ENCODE data around the gene SMARCD3. TPM values are rescaled to one million over a fixed set of nuclear protein-coding genes. Genes with fewer than 3 reads are reported as not detected.

Gene SMARCD3
- total and polyA plus RNA-seq, 4 donors = 1.8 to 5.6 (median 2.1) TPM

DNA sequence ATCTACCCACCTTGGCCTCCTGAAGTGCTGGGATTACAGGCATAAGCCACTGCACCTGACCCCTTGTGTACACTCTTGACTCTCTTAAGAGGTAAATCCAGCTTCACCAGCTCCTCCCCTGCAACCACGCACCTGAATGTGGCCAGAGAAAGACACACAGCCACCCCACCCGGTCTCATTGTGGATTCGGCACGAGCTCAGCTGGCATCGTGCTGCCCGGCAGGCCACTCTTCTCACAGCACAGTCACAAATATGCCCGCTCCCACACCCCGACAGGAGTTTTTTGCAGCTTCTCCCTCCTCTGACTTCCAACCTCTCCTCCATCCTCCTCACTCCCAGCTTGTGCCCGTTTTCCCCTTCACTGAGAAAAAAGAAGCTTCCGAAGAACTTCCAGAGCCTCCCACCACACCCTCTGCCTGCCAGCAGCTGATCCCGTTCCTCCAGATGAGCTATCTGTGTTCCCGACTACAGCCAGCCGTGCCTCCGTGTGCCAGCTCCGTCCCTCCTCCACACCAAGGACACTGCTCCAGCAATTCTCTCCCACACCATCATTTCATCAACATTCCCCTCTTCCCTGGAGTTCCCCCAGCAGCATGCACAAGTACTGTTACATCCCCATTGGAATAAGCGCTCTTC is 8.0 kb upstream of the SMARCD3 start:
- no peak overlapping the region for H3K9ac ChIP-seq (ENCODE audit: low read depth in 1 of 2, low read length in 2 of 2)
- 64% methylated on average over 16 of the region's 16 CpGs for WGBS
- H3K9me3 ChIP-seq (ENCODE audit: control insufficient read depth in 4 of 4, low read length in 3 of 4) = no peaks in the 10 kb centered on the region

DNA sequence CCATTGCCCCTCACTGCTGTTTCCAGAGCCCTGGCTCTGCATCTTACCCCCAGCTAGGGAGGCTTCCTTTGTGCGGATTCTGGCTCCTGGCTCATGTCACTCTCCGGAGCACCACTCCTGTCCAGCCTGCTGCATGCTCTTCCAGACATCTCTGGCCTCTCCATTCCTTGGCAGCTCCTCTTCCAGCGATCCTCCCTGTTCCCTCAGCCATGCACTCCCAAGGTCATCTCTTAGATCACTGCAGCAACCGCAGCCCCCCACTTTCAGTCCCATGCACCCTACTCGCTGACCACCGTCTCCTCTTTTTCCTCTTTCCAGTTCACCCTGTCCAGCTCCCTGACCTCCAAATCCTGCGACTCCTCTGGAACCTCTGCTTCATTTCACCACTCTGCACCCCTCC is 6.9 kb upstream of the SMARCD3 start:
- Histone ChIP-seq H3K4me1 (ENCODE audit: control insufficient read depth in 4 of 4, insufficient read depth in 4 of 4, low read length in 3 of 4) (peaks cover 3 to 8% (median 5%) of the 10 kb centered on the region in 4 donors), H3K4me3 (ENCODE audit: low read depth in 1 of 3, low read length in 3 of 3) (no peak overlapping the region), H3K9ac (ENCODE audit: low read depth in 1 of 2, low read length in 2 of 2) (no peak overlapping the region), H3K9me3 (ENCODE audit: control insufficient read depth in 4 of 4, low read length in 3 of 4) (no peaks in the 10 kb centered on the region), H3K27ac (ENCODE audit: low read depth in 1 of 2, low read length in 2 of 2) (no peak overlapping the region), H3K36me3 (ENCODE audit: control insufficient read depth in 4 of 4, insufficient read depth in 3 of 4, low read depth in 1 of 4, low read length in 3 of 4) (no peaks in the 10 kb centered on the region), H3K27me3 (ENCODE audit: control insufficient read depth in 4 of 4, insufficient read depth in 4 of 4, low read length in 3 of 4) (peaks cover 0 to 6% (median under 1%) of the 10 kb centered on the region in 4 donors)
- DNase-seq (ENCODE audit: low spot score) = no peak
- no peak for TF ChIP-seq EGR1 (IDR thresholded peaks at IDR 0.05; ENCODE audit: low read depth in 2 of 2)
- no peak for TF ChIP-seq SP1 (IDR thresholded peaks at IDR 0.05)
- TF ChIP-seq, protein P1, sequence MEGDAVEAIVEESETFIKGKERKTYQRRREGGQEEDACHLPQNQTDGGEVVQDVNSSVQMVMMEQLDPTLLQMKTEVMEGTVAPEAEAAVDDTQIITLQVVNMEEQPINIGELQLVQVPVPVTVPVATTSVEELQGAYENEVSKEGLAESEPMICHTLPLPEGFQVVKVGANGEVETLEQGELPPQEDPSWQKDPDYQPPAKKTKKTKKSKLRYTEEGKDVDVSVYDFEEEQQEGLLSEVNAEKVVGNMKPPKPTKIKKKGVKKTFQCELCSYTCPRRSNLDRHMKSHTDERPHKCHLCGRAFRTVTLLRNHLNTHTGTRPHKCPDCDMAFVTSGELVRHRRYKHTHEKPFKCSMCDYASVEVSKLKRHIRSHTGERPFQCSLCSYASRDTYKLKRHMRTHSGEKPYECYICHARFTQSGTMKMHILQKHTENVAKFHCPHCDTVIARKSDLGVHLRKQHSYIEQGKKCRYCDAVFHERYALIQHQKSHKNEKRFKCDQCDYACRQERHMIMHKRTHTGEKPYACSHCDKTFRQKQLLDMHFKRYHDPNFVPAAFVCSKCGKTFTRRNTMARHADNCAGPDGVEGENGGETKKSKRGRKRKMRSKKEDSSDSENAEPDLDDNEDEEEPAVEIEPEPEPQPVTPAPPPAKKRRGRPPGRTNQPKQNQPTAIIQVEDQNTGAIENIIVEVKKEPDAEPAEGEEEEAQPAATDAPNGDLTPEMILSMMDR (IDR thresholded peaks at IDR 0.05; ENCODE audit: low read depth, low read length, missing input control) = no peak
- no peak for TF ChIP-seq JUND (IDR thresholded peaks at IDR 0.05)
- TF ChIP-seq FOXA2 (IDR thresholded peaks at IDR 0.05) = no peak
- WGBS = 75% methylated on average over 7 of the region's 7 CpGs

More for the DNA sequence above, 8.0 kb upstream of the SMARCD3 start:
- TF ChIP-seq NR2F2 (IDR thresholded peaks at IDR 0.05) (no peak), TAF1 (conservative IDR thresholded peaks at IDR 0.05) (no peak), FOXA2 (IDR thresholded peaks at IDR 0.05) (no peak), RXRA (IDR thresholded peaks at IDR 0.05) (no peak), YY1 (IDR thresholded peaks at IDR 0.05) (no peak), EGR1 (IDR thresholded peaks at IDR 0.05; ENCODE audit: low read depth in 2 of 2) (no peak), HNF4A (conservative IDR thresholded peaks at IDR 0.05) (no peak), JUND (IDR thresholded peaks at IDR 0.05) (no peak), SP1 (IDR thresholded peaks at IDR 0.05) (no peak), RAD21 (IDR thresholded peaks at IDR 0.05) (no peak), FOXA1 (IDR thresholded peaks at IDR 0.05) (no peak), HNF4G (IDR thresholded peaks at IDR 0.05) (no peak)
- TF ChIP-seq, protein P2, sequence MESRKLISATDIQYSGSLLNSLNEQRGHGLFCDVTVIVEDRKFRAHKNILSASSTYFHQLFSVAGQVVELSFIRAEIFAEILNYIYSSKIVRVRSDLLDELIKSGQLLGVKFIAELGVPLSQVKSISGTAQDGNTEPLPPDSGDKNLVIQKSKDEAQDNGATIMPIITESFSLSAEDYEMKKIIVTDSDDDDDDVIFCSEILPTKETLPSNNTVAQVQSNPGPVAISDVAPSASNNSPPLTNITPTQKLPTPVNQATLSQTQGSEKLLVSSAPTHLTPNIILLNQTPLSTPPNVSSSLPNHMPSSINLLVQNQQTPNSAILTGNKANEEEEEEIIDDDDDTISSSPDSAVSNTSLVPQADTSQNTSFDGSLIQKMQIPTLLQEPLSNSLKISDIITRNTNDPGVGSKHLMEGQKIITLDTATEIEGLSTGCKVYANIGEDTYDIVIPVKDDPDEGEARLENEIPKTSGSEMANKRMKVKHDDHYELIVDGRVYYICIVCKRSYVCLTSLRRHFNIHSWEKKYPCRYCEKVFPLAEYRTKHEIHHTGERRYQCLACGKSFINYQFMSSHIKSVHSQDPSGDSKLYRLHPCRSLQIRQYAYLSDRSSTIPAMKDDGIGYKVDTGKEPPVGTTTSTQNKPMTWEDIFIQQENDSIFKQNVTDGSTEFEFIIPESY (IDR thresholded peaks at IDR 0.05) = no peak
- TF ChIP-seq, protein P3, sequence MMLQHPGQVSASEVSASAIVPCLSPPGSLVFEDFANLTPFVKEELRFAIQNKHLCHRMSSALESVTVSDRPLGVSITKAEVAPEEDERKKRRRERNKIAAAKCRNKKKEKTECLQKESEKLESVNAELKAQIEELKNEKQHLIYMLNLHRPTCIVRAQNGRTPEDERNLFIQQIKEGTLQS (IDR thresholded peaks at IDR 0.05) = no peak
- TF ChIP-seq, protein P4, sequence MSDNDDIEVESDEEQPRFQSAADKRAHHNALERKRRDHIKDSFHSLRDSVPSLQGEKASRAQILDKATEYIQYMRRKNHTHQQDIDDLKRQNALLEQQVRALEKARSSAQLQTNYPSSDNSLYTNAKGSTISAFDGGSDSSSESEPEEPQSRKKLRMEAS (IDR thresholded peaks at IDR 0.05) = no peak
- TF ChIP-seq, protein P1 (IDR thresholded peaks at IDR 0.05; ENCODE audit: low read depth, low read length, missing input control) = no peak
- Histone ChIP-seq H3K4me1 (ENCODE audit: control insufficient read depth in 4 of 4, insufficient read depth in 4 of 4, low read length in 3 of 4) (peaks cover 3 to 6% (median 4%) of the 10 kb centered on the region in 4 donors), H3K27ac (ENCODE audit: low read depth in 1 of 2, low read length in 2 of 2) (no peak overlapping the region), H3K4me3 (ENCODE audit: low read depth in 1 of 3, low read length in 3 of 3) (no peak overlapping the region), H3K27me3 (ENCODE audit: control insufficient read depth in 4 of 4, insufficient read depth in 4 of 4, low read length in 3 of 4) (peaks cover 0 to 6% (median 1%) of the 10 kb centered on the region in 4 donors), H3K36me3 (ENCODE audit: control insufficient read depth in 4 of 4, insufficient read depth in 3 of 4, low read depth in 1 of 4, low read length in 3 of 4) (no peaks in the 10 kb centered on the region)
- no peak for DNase-seq (ENCODE audit: low spot score)
